OCI-M1 (cell line): ENCODE measurements around the gene TMEM130.

ENCODE experiments used
- DNase-seq: peaks from one replicate; lab custom pipeline; 2025; lab: John Stamatoyannopoulos, UW

Gene TMEM130

DNA sequence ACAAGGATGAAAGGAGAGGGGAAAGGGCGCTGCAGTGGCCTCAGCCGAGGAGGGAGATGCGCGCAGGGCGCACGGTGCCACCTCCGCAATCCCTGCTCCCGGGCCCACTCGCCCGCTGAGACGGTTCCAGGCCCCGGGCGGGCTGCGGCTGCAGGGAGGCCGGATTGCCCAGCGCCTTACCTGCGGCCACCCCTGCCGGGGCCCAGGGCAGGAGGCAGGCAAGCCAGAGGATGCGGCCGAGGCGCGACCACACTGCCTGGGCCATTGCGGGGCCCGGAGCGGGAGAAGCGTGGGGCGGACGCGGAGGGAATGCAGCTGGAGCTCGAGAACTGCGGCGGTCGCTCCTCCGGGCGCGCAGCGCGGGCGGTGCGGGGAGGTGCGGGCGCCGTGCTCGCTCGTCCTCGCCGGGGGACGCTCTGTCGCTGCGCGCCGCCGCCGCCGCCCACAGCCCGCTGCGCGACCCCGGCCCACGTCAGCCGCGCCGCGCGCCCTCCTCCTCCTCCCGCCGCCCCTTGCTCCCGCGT lies at the start of gene TMEM130:
Gene TMEM130 (minus strand): TSS at position 418 of the 524 bp plus-strand sequence. CDS start 153 bp downstream, at position 265.
- DNase-seq: no peak

GRCh38 chr7:98917331-98917730 lies 47.5 kb upstream of the TMEM130 start:
- DNase-seq: no peak

DNA sequence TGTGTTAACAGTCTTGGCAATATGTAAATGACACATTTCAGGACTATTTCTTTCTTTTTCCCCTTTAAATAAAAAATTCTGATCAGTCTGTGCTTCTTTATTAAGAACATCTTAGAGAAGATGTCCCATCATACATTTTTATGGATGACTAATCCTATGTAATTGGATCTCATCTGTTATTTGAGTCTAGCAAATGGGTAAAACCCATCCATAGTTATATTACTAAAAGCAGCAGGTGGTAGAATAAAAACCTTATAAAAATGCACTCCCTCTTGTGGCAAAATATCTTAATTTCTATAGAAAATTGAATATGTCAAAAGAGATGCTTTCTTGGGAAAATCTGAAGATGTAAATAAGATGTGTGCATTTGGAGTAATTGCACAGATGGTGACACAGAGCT lies 43.8 kb upstream of the TMEM130 start:
- no peak for DNase-seq

- DNase-seq: no peak
Observed at GRCh38 chr7:98913026-98913425, 43.2 kb upstream of the TMEM130 start.

DNA sequence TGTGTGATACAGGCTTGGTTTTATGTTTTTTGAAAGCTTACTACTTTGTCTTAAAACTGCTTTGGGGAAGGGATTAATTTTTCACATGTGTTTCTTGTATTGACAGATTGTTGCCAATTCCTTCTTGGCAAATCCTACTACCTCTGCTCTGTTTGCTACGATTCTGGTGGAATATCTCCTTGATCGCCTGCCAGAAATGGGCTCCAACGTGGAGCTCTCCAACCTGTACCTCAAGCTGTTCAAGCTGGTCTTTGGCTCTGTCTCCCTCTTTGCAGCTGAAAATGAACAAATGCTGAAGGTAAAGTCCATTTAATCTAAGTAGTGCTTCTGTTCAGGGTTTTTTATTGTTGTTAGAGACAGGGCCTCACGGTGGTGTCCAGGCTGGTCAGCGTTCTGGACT lies 42.1 kb upstream of the TMEM130 start:
- DNase-seq: no peak

DNA sequence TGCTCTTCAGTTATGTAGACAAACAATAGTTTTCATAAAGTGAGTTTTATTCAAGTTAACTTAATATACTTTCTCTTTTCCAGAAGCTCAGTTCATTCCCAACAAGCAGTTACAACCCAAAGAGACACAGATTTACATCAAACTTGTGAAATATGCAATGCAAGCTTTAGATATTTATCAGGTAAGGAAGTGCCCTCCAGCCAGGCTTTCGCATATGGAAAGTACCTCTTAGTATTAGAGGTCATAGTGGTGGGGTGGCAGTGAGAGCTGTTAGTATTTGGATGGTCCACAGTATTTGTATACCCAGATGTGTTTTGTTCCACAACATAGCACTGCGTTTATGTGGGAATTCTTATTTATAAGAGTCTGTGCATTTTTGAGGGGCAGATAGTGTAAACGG lies 40.6 kb upstream of the TMEM130 start:
- no peak for DNase-seq

DNA sequence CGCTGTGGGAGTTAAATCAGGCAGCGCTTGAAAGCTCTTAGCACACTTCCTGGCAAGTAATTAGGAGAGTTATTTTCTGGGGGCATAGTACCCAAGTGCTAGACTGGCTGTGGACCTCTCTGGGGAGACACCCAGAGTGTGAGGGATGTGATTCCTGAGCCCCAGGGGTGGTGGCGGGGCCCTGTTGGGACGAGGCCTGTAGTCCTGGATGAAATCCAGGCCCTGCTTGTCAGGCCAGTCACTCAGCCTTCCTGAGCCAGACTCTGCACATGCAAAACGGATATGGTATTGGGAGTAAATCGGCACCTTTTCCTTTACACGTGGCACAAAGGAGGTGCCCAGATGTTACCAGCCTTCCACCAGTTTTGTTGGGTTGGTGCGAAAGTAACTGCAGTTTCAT lies 39.7 kb upstream of the TMEM130 start:
- DNase-seq: no peak

- no peak for DNase-seq
Observed at GRCh38 chr7:98908585-98908984, 38.8 kb upstream of the TMEM130 start.

GRCh38 chr7:98907570-98907969 lies 37.8 kb upstream of the TMEM130 start:
- DNase-seq: no peak

- DNase-seq: no peak
Observed at GRCh38 chr7:98903246-98903645, 33.4 kb upstream of the TMEM130 start.

DNA sequence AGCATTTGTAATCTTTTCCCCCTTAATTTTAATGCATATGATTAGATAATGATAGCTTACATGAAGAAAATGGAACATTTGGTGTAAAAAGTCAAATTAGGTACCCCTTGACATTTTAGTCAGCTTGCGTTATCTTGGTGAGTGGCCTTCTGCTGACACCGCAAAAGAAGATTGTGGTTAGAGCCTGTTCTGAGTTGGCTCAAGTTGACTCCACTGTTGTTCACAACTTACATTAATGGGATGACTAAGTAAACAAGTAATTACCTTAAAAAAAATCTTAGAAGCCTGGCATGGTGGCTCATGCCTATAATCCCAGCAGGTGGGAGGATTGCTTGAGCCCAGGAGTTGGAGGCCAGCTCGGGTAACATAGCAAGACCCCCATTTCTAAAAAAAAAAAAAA lies 32.7 kb upstream of the TMEM130 start:
- no peak for DNase-seq

DNA sequence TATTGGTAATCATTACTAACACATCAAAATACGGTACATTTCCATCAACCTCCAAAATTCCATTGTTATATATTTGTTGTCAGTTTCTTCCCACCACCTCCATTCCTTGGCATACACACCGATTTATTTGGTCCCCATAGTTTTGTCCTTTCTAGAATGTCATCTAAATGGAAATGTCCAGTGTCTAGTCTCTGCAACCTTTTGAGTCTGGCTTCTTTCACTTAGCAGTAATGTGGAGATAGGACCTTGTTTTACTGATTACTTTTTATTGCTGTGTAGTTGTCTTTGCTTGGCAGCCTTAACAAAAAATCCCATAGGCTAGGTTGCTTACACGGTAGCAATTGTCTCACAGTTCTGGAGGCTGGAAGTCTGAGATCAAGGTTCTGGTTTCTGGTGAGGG lies 31.0 kb upstream of the TMEM130 start:
- no peak for DNase-seq

- DNase-seq: no peak
Observed at GRCh38 chr7:98899816-98900215, 30.0 kb upstream of the TMEM130 start.

DNA sequence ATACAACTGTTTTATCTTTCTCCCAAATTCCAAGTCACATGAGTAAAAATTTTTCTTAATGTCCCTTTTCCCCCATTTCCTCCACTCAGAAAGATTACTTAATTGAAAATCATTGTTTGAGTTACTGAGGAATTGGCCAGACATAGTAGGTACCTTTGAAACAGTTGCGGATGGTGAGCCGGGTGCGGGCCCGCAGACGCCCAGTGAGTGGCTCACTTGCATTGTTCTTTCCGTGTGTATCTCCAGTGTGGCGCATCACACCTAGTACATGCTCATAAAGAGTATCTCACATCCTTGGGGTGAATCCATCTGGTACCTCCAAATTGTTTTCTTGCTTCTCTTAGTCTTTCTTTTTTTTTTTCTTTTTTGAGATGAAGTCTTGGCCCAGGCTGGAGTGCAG lies 22.8 kb upstream of the TMEM130 start:
- no peak for DNase-seq

DNA sequence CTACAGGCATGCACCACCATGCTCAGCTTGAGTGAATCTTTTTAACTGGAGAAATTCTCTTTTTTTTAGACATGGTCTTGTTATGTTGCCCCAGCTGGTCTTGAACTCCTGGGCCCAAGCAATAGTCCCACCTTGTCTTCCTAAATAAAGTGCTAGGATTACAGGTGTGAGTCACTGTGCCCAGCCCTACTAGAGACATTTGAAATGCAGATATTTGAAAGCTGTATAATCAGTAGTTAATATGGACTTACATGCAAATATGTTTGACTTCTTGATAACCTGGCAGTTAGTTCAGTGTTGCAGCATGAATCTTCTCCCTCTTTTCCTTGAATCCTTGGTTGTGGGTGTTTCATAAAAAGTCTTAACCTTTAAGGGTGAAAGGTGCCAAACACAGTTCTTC lies 17.2 kb upstream of the TMEM130 start:
- DNase-seq: no peak

DNA sequence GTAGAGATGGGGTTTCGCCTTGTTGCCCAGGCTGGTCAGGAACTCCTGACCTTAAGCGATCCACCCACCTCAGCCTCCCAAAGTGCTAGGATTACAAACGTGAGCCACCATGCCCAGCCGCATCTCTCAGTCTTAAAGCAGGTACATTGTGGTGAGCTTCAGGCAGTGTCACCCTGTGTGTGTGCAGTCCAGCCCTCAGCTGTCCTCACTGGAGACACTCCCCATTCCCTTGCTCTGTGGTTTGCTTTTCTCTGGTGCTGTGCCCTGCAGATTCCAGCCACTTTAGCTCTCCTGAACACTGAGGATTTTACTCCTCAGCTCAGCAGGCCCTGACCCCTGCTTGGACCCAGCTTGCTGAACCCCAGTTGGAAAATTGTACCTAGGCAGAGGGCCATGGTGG lies 14.6 kb upstream of the TMEM130 start:
- DNase-seq: no peak

DNA sequence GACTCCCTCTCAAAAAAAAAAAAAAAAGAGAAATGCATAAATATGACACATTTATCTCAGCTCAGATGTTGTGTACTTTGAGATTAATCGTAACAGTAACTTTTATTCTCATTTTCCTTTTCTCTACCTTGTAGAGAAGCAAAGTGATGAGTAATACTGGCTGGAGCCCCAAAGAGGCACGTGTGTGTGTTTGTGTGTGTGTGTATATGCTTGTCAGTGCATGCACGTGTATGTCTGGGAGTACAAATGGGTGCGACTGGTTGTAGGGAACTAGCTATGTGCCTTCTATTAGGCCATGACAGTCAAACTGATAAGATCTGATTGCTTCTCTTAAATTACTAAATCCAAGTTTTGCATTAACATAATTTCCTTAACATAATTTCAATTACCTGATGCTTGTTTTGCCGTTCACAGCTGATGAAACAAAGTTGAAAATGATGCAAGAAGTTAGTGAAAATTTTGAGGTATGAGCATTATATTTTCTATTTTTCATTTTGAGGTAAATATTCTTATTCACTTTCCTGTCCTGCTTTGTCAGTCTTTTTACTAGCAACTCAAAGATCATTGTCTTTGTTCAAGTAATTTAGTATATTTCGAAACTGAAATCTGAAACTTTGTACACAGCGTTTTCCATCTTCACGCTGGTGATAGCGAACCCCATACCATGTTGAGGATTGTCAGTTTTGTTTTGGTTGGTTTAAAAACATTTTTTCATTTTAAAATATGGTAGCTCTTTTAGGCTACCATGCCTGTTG lies 11.9 kb upstream of the TMEM130 start:
- DNase-seq: no peak

DNA sequence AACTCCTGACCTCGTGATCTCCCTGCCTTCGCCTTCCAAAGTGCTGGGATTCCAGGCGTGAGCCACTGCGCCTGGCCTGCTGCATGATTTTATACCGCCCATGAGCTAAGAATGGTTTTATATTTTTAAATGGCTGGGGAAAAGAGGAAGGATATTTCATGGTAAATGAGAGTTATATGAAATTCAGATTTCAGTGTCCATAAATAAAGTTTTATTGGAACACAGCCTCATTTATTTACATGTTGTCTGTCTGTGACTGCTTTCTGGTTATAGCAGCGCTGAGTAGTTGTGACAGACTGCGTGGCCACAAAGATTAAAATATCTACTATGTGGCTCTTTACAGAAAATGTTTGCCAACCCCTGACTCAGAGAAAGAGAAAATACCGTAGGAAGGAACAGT lies 10.7 kb upstream of the TMEM130 start:
- DNase-seq: no peak

DNA sequence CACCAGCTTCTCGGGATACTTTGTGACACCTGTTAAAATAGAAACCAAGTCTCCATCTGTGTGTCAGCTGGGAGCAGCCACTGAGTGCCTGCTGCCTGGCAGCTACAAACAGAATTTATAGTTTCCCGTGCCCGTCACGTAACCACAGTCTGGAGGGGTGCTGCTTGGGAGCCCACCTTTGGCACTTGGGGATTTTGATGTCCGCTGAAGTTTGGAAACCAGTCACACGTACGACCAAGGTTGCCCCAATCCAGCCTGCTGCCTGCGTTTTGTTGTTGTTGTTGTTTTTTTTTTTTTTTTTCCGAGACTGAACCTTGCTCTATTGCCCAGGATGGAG lies 10.1 kb upstream of the TMEM130 start:
- no peak for DNase-seq

DNA sequence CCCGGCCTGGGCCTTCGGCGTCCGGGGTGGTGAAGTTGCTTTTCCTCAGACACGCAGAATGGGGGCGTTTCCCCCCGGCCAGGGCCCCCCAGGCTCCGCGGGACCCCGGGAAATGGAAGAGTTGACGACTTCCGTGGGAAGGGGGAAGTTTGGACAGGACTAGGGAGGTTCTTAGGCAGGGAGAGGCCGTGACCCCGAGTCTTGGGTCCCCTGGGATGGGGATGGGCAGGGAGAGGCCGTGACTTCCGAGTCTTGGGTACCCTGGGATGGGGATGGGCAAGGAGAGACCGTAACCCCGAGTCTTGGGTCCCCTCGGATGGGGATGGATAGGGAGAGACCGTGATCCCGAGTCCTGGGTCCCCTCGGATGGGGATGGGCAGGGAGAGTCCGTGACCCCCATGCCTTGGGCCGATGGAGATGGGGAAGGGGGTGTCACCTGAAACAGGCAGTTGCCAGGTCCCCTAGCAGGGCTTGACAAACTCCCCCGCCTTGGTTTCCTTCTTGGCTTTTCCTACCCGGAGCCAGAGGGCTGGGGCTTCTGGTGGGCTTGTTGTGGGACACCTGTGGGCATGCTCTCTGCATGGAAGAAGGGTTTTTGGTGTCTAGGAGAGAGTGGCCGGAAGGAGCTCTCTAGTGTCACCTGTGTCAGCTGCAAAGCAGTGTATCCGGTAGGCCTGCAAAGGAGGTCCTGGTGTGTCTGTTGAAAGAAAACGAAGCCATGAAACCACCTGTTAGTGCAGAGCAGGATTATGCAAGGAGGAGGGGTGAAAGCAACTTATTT lies 9.6 kb upstream of the TMEM130 start:
- DNase-seq: peak; percentile 79

DNA sequence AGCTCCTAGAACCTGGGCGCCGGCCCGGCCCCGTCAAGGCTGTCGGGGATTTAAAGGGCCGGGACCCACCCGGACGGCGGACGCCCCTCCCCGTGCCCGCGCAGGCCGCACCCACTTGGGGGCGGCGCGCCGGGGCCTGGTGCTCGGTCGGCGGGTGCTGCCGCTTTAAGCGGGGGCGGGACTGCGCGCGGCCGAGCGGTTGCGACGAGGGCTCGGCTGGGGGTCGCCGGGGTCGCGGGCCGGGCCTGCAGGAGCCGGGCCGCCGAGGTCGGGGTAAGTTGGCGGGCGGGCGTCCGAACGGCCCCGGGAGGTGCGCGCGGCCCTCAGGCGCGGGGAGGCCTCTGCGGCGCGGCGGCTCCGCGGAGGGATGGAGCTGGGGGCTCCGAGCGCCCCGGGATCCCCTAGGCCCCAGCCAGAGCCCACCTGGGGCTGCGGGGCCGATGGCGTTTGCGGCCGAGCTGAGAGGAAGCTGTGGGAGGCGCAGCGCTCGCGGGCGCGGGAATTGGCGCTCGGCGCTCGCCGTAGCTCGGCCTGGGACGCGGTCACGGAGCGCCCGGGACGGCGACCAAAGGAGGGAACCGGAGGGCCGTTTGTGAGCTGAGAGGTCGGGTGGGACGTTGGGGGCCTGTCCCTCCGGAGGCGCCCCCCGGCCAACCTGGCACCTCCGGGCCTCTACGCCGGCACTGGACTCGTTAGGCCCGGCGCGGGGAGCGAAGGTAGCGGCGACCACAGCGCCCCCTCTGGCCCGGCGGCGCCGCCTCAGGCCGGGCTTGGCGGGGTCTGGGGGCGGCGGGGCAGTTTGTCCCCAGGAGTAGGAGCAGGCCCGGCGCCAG lies 8.8 kb upstream of the TMEM130 start, which contains the start of gene TRRAP:
Gene TRRAP (plus strand): TSS at position 168 of the 833 bp plus-strand sequence. CDS start 2,619 bp downstream, outside the sequence.
- DNase-seq: peak; percentile 88

DNA sequence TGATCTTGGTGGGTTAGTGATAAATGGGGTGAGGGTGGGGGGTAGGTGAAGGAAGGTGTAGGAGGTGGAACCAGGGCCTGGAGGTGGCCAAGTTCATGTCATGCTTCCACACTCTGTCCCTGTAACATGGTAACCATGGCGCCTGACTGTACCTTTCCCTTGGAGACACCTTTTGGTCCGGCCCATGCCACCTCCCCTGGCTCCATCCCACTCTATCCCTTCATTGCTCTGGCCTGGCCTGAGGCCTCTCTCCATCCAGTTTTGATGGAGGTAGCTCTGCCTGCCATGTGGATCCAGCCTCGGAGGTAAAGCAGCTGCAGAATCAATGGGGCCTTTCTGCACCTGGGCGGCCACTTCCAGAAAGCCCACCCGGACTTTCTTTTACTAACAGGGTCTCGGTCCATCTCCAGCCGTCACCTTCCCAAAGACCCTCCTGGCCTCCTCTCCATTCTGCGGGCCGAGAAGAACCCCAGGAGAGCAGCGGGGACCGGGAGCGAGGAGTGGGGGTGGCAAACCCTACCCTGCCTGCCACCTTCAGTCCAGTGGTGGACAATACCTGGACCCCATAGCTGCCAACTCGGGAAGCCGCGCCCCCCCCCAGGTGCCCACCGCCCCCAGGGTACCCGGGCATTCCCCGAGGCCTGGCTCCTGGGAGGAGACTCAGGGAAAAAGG lies 8.0 kb upstream of the TMEM130 start:
- DNase-seq: no peak
